Lower leg skin (tissue), 3 donors: ENCODE measurements around the gene SLIT3.

Experiments used
- CTCF ChIP-seq, 3 donors: fragments of 450-650 bp; IDR thresholded peaks; one replicate each; pipeline ENCODE4 v1.5.1; 2016; ENCODE audit warnings: antibody characterized with exemption in 3 of 3, mild to moderate bottlenecking in 3 of 3, moderate library complexity in 2 of 3
- POLR2A ChIP-seq, 2 donors: fragments of 450-650 bp; IDR thresholded peaks; one replicate each; pipeline ENCODE4 v1.6.1; 2016 to 2017; ENCODE audit warnings: antibody characterized with exemption in 2 of 2, mild to moderate bottlenecking in 1 of 2, moderate library complexity in 1 of 2

GRCh38 chr5:169149317-169149716 lies 151.6 kb downstream of the SLIT3 start:
- TF ChIP-seq CTCF (IDR thresholded peaks at IDR 0.05) (no peak), POLR2A (IDR thresholded peaks at IDR 0.05) (no peak)
